GM21825 (cell line): Measurements from ENCODE around the gene COG5.
"Not testable (repeated sequence)": the region's sequence is repeated elsewhere in the genome, so short reads cannot be mapped to it uniquely, and the experiment has no call there.

Source experiments
- ATAC-seq: cut with Tn5 transposase; IDR thresholded peaks from one replicate; pipeline ENCODE4 v1.9.1; 2021; ENCODE audit warnings: mild to moderate bottlenecking, moderate library complexity; ENCODE audit not compliant: unreplicated experiment

Gene COG5

GRCh38 chr7:107580716-107581383 lies 17.1 kb upstream of the COG5 start:
- ATAC-seq, result no peak

GRCh38 chr7:107579885-107580715 lies 16.4 kb upstream of the COG5 start, which contains the start of gene BCAP29:
BCAP29 (plus strand) TSS chr7:107580246; CDS start chr7:107580773, 527 bp downstream.
- ATAC-seq, result peak; percentile 88

GRCh38 chr7:107579554-107579884 lies 15.8 kb upstream of the COG5 start:
- peak; percentile 2 for ATAC-seq

- no peak for ATAC-seq
These were observed 9.8 kb upstream of the COG5 start for GRCh38 chr7:107573537-107573936.

GRCh38 chr7:107570298-107570697 lies 6.6 kb upstream of the COG5 start:
- no peak for ATAC-seq

- no peak for ATAC-seq
These were observed 1.0 kb upstream of the COG5 start for GRCh38 chr7:107564553-107565298.

- ATAC-seq, result peak; percentile 48
These were observed 492 bp downstream of the COG5 start for GRCh38 chr7:107563081-107563774.

- ATAC-seq, result no peak
These were observed 2.7 kb downstream of the COG5 start for GRCh38 chr7:107560898-107561516.

GRCh38 chr7:107559864-107560263 lies 3.9 kb downstream of the COG5 start:
- ATAC-seq, result no peak

GRCh38 chr7:107555893-107556292 lies 7.8 kb downstream of the COG5 start:
- no peak for ATAC-seq

- ATAC-seq, result no peak
These were observed 11.8 kb downstream of the COG5 start for GRCh38 chr7:107551936-107552335.

GRCh38 chr7:107544848-107545591 lies 18.7 kb downstream of the COG5 start:
- ATAC-seq, result no peak

GRCh38 chr7:107543338-107543993 lies 20.3 kb downstream of the COG5 start:
- ATAC-seq, result no peak

GRCh38 chr7:107538001-107538400 lies 25.7 kb downstream of the COG5 start:
- ATAC-seq, result no peak

GRCh38 chr7:107537228-107537627 lies 26.5 kb downstream of the COG5 start:
- ATAC-seq, result not testable (repeated sequence)

GRCh38 chr7:107534139-107534538 lies 29.6 kb downstream of the COG5 start:
- no peak for ATAC-seq

- no peak for ATAC-seq
These were observed 33.0 kb downstream of the COG5 start for GRCh38 chr7:107530751-107531150.

- no peak for ATAC-seq
These were observed 35.3 kb downstream of the COG5 start for GRCh38 chr7:107528461-107528860.

- no peak for ATAC-seq
These were observed 36.5 kb downstream of the COG5 start for GRCh38 chr7:107527196-107527595.
